Measurements from ENCODE around the gene COX14.

GRCh38 chr12:50106907-50107306 is 5.1 kb upstream of the COX14 start:
- TF ChIP-seq CTCF (conservative IDR thresholded peaks at IDR 0.05) = no peak
- no peak for TF ChIP-seq ZFX (IDR thresholded peaks at IDR 0.05)
